ENCODE results near the gene DNAH17.

DNAH17 gene

GRCh38 chr17:78449983-78450595, 127.1 kb downstream of the DNAH17 start:
- DNase-seq (ENCODE audit: low read depth) = no peak
- no peak for TF ChIP-seq CTCF (IDR thresholded peaks at IDR 0.05; ENCODE audit: control insufficient read depth, extremely low read depth, insufficient read depth)
- no peak overlapping the region for H3K4me3 ChIP-seq (ENCODE audit: low read depth, low read length)

DNA sequence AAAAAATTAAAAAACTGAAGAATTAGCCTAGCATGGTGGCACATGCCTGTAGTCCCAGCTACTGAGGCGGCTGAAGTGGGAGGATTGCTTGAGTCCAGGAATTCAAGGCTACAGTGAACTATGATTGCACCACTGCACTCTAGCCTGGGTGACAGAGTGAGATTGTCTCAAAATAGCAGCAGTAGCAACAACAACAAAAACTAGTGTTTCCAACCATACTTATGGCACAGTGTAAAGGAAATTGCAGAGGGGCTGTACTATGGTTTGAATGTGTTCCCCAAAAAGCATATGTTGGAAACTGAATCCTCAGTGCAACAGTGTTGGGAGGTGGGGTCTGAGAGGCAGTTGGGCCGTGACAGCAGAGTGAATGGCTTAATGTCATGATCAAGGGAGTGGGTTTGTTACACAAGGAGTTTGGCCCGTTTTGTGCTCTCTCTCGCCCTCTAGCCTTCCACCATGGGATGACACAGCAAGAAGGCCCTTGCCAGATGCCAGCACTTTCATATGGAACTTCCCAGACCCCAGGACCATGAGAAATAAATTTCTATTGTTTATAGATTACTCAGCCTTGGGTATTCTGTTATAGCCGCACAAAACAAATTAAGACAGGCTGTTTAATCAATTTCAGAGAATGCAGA, 128.7 kb downstream of the DNAH17 start:
- H3K4me3 ChIP-seq (ENCODE audit: low read depth, low read length) = no peak overlapping the region
- 0 out of 2 replicates have a peak, but pooled peaks have one; percentile 5 for TF ChIP-seq CTCF (IDR thresholded peaks at IDR 0.05; ENCODE audit: control insufficient read depth, extremely low read depth, insufficient read depth)
- DNase-seq (ENCODE audit: low read depth) = no peak

DNA sequence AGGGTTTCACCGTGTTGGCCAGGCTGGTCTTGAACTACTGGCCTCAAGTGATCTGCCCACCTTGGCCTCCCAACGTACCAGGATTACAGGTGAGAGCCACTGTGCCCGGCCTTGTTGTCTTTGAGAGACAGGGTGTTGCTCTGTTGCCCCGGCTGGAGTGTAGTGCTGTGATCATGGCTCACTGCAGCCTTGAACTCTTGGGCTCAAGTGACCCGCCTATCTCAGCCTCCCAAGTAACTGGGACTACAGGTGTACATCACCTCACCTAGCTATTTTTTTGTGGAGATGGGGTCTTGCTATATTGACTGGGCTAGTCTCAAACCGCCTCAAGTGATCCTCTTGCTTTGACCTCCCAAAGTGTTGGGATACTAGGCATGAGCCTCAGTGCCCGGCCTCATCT, 130.4 kb downstream of the DNAH17 start:
- no peak overlapping the region for H3K4me3 ChIP-seq (ENCODE audit: low read depth, low read length)
- no peak for TF ChIP-seq CTCF (IDR thresholded peaks at IDR 0.05; ENCODE audit: control insufficient read depth, extremely low read depth, insufficient read depth)
- DNase-seq (ENCODE audit: low read depth) = no peak

- DNase-seq (ENCODE audit: low read depth) = no peak
- H3K4me3 ChIP-seq (ENCODE audit: low read depth, low read length) = no peak overlapping the region
- TF ChIP-seq CTCF (IDR thresholded peaks at IDR 0.05; ENCODE audit: control insufficient read depth, extremely low read depth, insufficient read depth) = no peak
Measured at GRCh38 chr17:78444392-78444791, 132.8 kb downstream of the DNAH17 start.

GRCh38 chr17:78442648-78443218, 134.5 kb downstream of the DNAH17 start:
- H3K4me3 ChIP-seq (ENCODE audit: low read depth, low read length) = no peak overlapping the region
- TF ChIP-seq CTCF (IDR thresholded peaks at IDR 0.05; ENCODE audit: control insufficient read depth, extremely low read depth, insufficient read depth) = no peak
- DNase-seq (ENCODE audit: low read depth) = no peak

DNA sequence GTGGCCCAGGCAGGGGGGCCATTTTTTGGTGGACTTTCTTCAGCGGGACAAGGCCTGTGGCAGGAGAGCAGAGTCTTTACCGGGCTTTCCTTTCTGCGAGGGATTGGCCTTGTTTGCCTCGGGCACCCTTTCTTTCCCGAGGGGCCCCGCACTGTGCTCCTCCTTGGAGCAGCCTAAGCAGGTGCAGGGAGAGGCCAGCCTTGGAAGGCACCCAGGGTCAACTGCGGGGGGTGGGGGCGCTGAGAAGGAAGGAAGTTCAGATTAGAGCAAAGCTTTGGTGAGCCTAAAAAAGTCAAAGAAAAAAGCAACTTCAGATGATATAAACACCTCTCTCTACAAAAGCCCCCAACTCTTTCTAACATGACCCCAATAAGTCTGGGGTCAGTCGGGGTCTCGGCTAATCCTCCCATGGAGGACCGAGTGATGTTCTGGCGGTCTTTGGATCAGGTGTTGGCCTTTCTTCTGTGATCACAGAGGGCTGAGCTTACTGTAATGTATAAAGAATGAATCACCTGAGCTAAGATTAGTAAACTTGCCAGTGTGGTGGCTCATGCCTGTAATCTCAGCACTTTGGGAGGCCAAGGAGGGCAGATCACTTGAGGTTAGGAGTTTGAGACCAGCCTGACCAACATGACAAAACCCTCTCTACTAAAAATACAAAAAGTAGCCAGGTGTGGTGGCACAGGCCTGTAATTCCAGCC, 135.8 kb downstream of the DNAH17 start:
- no peak overlapping the region for H3K4me3 ChIP-seq (ENCODE audit: low read depth, low read length)
- no peak for DNase-seq (ENCODE audit: low read depth)
- TF ChIP-seq CTCF (IDR thresholded peaks at IDR 0.05; ENCODE audit: control insufficient read depth, extremely low read depth, insufficient read depth) = no peak

All from LNCaP clone FGC (cell line).